ENCODE results near the gene ABCG4.

ABCG4 gene

GRCh38 chr11:119117004-119117706 is 31.7 kb upstream of the ABCG4 start:
- FAIRE-seq (no peak), DNase-seq (ENCODE audit: insufficient read length, low spot score) (no peak)
- TF ChIP-seq CTCF (IDR thresholded peaks at IDR 0.05; ENCODE audit: insufficient read depth, missing control alignments) = no peak

GRCh38 chr11:119118227-119118626 is 30.6 kb upstream of the ABCG4 start:
- FAIRE-seq (peak; percentile 29), DNase-seq (ENCODE audit: insufficient read length, low spot score) (no peak)
- TF ChIP-seq CTCF (IDR thresholded peaks at IDR 0.05; ENCODE audit: insufficient read depth, missing control alignments) = no peak

- FAIRE-seq (no peak), DNase-seq (ENCODE audit: insufficient read length, low spot score) (no peak)
- TF ChIP-seq CTCF (IDR thresholded peaks at IDR 0.05; ENCODE audit: insufficient read depth, missing control alignments) = no peak
Observed at GRCh38 chr11:119118946-119119345, 29.9 kb upstream of the ABCG4 start.

GRCh38 chr11:119120639-119121007 is 28.2 kb upstream of the ABCG4 start:
- FAIRE-seq = no peak
- DNase-seq (ENCODE audit: insufficient read length, low spot score) = no peak
- TF ChIP-seq CTCF (IDR thresholded peaks at IDR 0.05; ENCODE audit: insufficient read depth, missing control alignments) = no peak

- FAIRE-seq (peak; percentile 60), DNase-seq (ENCODE audit: insufficient read length, low spot score) (peak; percentile 91)
- TF ChIP-seq CTCF (IDR thresholded peaks at IDR 0.05; ENCODE audit: insufficient read depth, missing control alignments) = no peak
Observed at GRCh38 chr11:119121008-119121810, 27.6 kb upstream of the ABCG4 start, which contains the start of gene HINFP. TSS of gene HINFP (plus strand) at chr11:119121580. CDS start at chr11:119126945, 5,365 bp downstream.

GRCh38 chr11:119121811-119122124 is 27.1 kb upstream of the ABCG4 start:
- DNase-seq (ENCODE audit: insufficient read length, low spot score) (no peak), FAIRE-seq (no peak)
- no peak for TF ChIP-seq CTCF (IDR thresholded peaks at IDR 0.05; ENCODE audit: insufficient read depth, missing control alignments)

GRCh38 chr11:119125821-119126220 is 23.0 kb upstream of the ABCG4 start:
- FAIRE-seq = no peak
- DNase-seq (ENCODE audit: insufficient read length, low spot score) = no peak
- TF ChIP-seq CTCF (IDR thresholded peaks at IDR 0.05; ENCODE audit: insufficient read depth, missing control alignments) = no peak
